LNCaP clone FGC (cell line): Measurements from ENCODE around the gene DISP2.

Source experiments
- DNase-seq: peaks from one replicate; pipeline ENCODE4 v3.0.0-alpha.2; 2011; ENCODE audit warnings: low read depth
- H3K4me3 ChIP-seq: 2 replicates; pipeline ENCODE4 v1.5.1; 2011; ENCODE audit warnings: mild to moderate bottlenecking, low read depth, low read length, control low read depth
- TF ChIP-seq, protein P1 (sequence below): IDR thresholded peaks from 2 replicates; pipeline ENCODE4 v1.5.1; 2012; ENCODE audit warnings: mild to moderate bottlenecking; ENCODE audit not compliant: control insufficient read depth, insufficient read depth; ENCODE audit errors: extremely low read depth

Gene DISP2

DNA sequence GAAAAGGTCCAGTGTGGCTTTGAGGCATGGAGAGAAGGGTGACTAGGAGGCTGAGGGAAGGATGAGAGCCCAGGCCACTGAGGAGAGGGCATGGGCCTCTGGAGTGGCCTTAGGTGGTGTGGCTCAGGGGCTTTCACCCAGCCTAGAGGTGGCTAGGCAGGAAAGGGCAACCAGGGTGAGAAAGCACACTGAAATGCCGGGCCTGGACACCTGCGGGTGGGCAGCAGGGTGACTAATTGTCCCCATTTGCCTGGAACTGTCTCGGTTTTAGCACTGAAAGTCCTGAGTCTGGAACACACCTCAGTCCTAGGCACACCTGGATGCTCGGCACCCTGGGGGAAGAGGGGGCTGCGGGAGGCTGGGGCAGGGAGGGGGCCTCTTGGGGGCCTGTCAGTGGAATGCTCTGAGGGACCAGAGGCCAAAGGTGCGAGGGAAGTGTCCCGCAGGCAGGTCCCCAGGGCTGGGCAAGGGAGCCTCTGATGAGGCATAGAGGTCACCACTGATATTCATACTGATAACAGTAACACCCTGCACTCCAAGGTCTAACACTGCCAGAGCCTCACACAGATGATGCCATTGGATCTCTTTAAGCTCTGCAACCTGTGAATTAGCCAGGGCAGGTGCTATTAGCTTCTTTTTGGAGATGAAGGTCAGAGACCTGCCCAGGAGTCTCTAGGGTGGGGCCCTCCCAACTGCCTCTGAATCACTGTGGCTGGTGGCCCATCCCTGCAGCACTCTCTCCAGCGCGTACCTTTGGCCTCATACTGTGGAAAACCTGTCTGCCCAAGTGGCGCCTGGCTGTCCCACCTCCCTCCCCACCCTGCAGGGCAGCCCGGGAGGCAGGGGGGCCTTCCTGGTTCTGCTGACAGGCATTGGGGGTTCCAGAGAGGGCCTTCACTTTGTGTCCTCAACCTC lies 10.2 kb upstream of the DISP2 start:
- DNase-seq, result no peak
- TF ChIP-seq, protein P1, sequence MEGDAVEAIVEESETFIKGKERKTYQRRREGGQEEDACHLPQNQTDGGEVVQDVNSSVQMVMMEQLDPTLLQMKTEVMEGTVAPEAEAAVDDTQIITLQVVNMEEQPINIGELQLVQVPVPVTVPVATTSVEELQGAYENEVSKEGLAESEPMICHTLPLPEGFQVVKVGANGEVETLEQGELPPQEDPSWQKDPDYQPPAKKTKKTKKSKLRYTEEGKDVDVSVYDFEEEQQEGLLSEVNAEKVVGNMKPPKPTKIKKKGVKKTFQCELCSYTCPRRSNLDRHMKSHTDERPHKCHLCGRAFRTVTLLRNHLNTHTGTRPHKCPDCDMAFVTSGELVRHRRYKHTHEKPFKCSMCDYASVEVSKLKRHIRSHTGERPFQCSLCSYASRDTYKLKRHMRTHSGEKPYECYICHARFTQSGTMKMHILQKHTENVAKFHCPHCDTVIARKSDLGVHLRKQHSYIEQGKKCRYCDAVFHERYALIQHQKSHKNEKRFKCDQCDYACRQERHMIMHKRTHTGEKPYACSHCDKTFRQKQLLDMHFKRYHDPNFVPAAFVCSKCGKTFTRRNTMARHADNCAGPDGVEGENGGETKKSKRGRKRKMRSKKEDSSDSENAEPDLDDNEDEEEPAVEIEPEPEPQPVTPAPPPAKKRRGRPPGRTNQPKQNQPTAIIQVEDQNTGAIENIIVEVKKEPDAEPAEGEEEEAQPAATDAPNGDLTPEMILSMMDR, result no peak
- H3K4me3 ChIP-seq, result no peak overlapping the region

DNA sequence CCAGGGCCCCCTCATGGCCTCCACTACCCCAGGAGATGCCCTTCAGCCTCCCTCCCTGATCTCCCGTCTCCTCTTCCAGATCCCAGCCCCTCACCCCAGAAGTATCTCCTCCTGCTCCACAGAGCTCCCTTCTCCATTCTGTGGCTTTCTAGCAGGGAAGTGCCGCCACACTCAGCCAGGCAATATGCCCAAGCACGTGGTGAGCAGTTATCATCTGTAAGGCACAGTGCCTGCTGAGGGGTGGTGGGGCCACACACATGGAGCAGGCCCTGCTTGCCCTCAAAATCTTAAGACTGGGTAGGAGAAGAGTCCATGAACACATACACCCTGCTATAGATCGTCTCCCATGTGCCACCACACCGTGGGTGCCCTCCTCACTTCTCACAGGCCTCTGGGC lies 9.5 kb upstream of the DISP2 start:
- no peak for DNase-seq
- TF ChIP-seq, protein P1, result no peak
- no peak overlapping the region for H3K4me3 ChIP-seq

DNA sequence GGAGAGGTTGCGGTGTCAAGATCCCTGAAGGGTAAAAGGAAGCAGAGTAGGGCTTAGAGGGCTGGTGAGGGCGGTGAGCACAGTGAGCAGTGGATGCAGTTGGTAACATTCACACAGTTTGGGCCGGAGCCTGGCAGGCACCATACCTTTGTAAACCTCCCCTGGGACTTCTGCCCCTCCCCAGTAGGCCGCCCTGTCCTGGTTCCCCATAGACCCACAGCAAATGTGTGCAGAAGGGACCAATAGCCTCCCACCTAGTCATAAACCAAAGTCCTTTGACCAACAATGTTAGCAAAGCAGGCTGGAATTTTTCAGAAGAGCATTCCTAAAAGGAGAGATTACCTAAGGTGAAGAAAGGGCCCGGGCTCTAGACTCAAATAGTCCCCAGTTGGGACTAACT lies 8.9 kb upstream of the DISP2 start:
- TF ChIP-seq, protein P1, result no peak
- no peak for DNase-seq

DNA sequence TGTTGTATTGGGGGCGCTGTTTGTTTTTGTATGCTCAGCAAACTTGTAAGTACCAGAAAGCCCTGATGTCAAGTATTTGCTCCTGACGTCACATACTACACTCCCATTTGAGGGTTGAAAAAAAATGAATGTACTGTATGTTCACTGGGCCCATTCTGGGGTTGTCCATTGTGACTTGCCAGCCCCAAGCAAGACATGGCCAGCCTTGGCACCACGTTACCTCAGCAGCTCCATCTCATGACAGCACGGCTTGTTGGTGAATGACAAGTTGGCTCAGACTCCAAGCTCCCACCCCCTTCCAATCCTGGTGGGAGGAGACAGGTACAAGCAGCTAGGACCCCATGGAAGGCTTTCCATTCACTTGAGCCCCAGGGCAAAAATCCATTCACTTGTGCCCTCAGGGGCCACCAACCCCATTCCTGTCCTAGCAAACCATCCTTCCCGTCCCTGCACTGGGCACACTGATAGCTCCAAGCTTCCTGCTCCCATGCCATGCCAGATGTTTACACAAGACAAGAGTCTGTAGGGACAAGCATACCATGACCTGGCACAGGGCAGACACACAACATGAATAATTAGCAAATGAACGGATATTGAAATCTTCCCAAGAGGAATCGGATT lies 5.6 kb upstream of the DISP2 start:
- no peak for DNase-seq
- TF ChIP-seq, protein P1, result no peak

More for the DNA sequence above, 8.9 kb upstream of the DISP2 start:
- H3K4me3 ChIP-seq, result no peak overlapping the region

DNA sequence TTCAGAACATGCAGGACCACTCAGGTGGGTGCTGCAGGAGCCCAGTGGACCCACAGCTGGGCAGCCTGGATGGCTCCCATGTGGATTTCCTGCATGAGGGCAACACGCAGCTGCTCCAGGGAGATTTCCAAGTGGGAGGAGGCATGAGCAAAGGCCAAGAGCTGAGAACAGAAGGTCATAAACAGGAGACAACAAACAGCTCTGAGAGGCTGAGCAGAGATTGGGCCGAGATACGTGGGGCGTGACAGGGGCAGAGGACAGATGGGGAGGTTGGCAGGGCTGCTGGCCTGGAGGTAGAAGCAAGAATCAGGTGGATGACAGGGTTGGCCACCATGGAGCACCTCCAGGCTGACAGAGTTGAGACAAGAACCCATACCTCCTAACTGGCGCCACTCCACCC lies 4.3 kb upstream of the DISP2 start:
- TF ChIP-seq, protein P1, result no peak
- DNase-seq, result peak; percentile 92
- no peak overlapping the region for H3K4me3 ChIP-seq

More for the DNA sequence above, 5.6 kb upstream of the DISP2 start:
- no peak overlapping the region for H3K4me3 ChIP-seq

DNA sequence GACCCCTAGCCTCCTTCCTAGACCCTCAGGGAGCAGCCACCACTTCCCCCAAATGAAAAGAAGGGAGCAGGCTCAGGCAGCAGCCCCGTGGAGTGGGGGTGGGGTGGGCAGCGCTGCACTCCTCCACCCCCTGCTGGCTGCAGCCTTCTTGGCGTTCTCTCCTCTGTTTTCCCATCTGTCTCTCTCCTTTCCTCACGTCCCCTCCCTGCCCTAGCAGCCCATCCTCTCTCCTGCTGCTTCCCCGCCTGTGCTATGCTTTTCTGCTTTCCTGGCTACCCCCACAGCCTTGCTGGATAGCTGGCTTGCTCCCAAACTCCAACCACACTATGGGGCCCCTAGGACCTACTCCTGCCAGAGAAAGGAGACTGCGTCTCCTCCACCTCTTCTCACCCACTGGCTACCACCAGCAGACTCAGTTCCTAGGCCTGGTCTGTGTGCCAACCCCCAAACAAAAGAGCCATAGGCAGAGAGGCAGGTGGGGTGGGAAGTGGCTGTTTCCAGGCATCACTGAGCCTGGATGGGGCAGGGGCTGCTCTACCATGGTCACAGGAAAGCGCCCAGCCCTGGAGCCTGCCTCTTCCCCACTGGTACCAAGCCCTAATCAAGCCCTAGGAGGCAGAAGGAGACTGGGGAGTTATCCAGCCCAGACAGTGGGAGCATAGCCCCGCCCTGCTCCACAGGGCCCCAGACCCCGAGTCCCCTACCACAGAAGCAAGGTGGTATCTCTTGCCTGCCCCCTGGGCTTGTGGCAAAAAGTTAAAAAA lies 3.4 kb upstream of the DISP2 start:
- no peak for DNase-seq
- H3K4me3 ChIP-seq, result no peak overlapping the region
- TF ChIP-seq, protein P1, result peak; percentile 36
